Prostate gland (tissue), 2 donors: ENCODE measurements around the gene SERINC5. TPM values are rescaled to one million over a fixed set of nuclear protein-coding genes. Genes with fewer than 3 reads are reported as not detected.

Experiments used
- DNase-seq: peaks from one replicate; pipeline ENCODE4 v3.0.0-alpha.2; 2019; ENCODE audit warnings: low spot score
- H3K27ac ChIP-seq, 2 donors: fragments of 200-600 bp; sonication (generic); 2 replicates each; pipeline ENCODE4 v1.5.1; 2017 to 2019
- H3K27me3 ChIP-seq: fragments of 200-600 bp; sonication (generic); replicated peaks from 2 replicates; pipeline ENCODE4 v1.5.1; 2019; ENCODE audit not compliant: insufficient read depth
- H3K36me3 ChIP-seq, 2 donors: fragments of 200-600 bp; sonication (generic); 1 replicate in 1 of 2; 2 replicates in 1 of 2; pipeline versions ENCODE4 v1.5.1 to v1.8.1; 2017 to 2019
- H3K4me1 ChIP-seq: fragments of 200-600 bp; sonication (generic); replicated peaks from 2 replicates; pipeline ENCODE4 v1.5.1; 2019
- H3K4me3 ChIP-seq, 2 donors: fragments of 200-600 bp; sonication (generic); 2 replicates each; pipeline ENCODE4 v1.5.1; 2017 to 2019
- H3K9me3 ChIP-seq: fragments of 200-600 bp; sonication (generic); 2 replicates; pipeline ENCODE4 v1.5.1; 2017
- POLR2A ChIP-seq: fragments of 450-650 bp; IDR thresholded peaks from one replicate; pipeline ENCODE4 v1.6.1; 2016; ENCODE audit warnings: antibody characterized with exemption, mild to moderate bottlenecking
- POLR2AphosphoS5 ChIP-seq: sonication (generic); formaldehyde crosslinking; IDR thresholded peaks from one replicate; pipeline ENCODE4 v1.6.1; 2017; ENCODE audit warnings: antibody characterized with exemption
- WGBS: methylation state at CpG from one replicate; pipeline ENCODE4 v1.1.5; 2018; 5-methylcytosine and 5-hydroxymethylcytosine counted together
- intact Hi-C: fragments of 100-400 bp; cut with DNase I; formaldehyde crosslinking; loops from one replicate; pipeline ENCODE4 v1.14.2; 2022
- total RNA-seq, 2 donors: library from RNA; depleted of rRNA; stranded (reverse); fragments of >200 nt; gene quantifications; one replicate each; pipeline ENCODE4 v1.1.0, GENCODE V29; 2016
- TF ChIP-seq, protein P1 (sequence below), 4 experiments: fragments of 200-600 bp in 2 of 4; fragments of 450-650 bp in 2 of 4; sonication (generic) in 2 of 4; IDR thresholded peaks; 1 replicate in 3 of 4; 2 replicates in 1 of 4; pipeline ENCODE4 v1.5.1; 2016 to 2019; ENCODE audit warnings: antibody characterized with exemption in 4 of 4, mild to moderate bottlenecking in 2 of 4, moderate library complexity in 2 of 4

SERINC5 gene
- total RNA-seq, 2 donors from 2014 or later = 127 to 205 TPM

- DNase-seq = no peak
- intact Hi-C loops = no loop called here
- Histone ChIP-seq H3K9me3 (no peaks in the 10 kb centered on the region), H3K36me3 (no peaks in the 10 kb centered on the region), H3K4me3 (no peak overlapping the region), H3K4me1 (no peaks in the 10 kb centered on the region), H3K27ac (no peak overlapping the region), H3K27me3 (no peaks in the 10 kb centered on the region)
- 22% methylated on average over 9 of the region's 9 CpGs for WGBS
- TF ChIP-seq, protein P1, sequence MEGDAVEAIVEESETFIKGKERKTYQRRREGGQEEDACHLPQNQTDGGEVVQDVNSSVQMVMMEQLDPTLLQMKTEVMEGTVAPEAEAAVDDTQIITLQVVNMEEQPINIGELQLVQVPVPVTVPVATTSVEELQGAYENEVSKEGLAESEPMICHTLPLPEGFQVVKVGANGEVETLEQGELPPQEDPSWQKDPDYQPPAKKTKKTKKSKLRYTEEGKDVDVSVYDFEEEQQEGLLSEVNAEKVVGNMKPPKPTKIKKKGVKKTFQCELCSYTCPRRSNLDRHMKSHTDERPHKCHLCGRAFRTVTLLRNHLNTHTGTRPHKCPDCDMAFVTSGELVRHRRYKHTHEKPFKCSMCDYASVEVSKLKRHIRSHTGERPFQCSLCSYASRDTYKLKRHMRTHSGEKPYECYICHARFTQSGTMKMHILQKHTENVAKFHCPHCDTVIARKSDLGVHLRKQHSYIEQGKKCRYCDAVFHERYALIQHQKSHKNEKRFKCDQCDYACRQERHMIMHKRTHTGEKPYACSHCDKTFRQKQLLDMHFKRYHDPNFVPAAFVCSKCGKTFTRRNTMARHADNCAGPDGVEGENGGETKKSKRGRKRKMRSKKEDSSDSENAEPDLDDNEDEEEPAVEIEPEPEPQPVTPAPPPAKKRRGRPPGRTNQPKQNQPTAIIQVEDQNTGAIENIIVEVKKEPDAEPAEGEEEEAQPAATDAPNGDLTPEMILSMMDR (IDR thresholded peaks at IDR 0.05) = no peak
- TF ChIP-seq POLR2AphosphoS5 (no peak), POLR2A (no peak)
These were observed 146.0 kb downstream of the SERINC5 start for GRCh38 chr5:80109646-80110478.

GRCh38 chr5:80106916-80107315 lies 148.9 kb downstream of the SERINC5 start:
- intact Hi-C loops = no loop called here
- no peak for TF ChIP-seq POLR2A
- TF ChIP-seq, protein P1 (IDR thresholded peaks at IDR 0.05) = no peak

DNA sequence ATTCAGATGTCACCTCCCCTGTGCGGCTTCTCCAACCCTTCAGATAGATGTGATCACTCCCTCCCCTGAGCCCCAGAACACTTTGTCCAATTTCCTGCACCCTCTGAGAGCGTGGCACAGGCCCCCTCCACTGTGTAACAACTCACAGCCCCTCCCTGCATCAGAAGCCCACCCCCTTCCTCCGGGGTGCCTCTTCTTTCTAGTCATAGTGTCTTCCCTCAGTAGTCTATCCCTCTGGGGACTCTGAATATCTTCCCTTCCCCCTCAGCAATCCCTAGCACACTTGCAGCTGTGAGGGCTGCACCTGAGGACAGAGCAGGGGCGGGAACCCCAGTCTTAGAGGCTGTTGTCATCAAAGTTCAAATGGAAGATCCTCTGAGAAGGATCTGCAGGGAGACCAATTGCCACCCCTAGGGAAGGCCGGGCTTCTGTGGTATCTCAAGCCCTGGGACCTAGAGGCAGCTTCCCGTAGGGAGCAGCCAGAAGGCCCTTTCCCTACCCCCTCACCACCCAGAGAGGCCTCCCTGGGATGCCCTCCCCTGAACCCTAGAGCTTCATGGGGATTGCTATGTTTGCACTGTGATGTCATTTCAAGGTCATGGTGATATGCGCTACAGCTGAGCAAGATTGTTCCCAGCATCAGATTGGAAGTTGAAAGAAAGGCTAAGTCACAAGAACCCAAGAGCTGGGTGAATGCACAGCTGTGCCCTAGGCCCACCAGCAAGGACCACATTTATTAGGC lies 150.0 kb downstream of the SERINC5 start:
- no peaks in the 10 kb centered on the region for H3K4me1 ChIP-seq
- H3K36me3 ChIP-seq = no peaks in the 10 kb centered on the region
- TF ChIP-seq POLR2A (no peak), POLR2AphosphoS5 (no peak)
- TF ChIP-seq, protein P1 (IDR thresholded peaks at IDR 0.05) = no peak
- H3K4me3 ChIP-seq = no peak overlapping the region
- H3K27me3 ChIP-seq = no peaks in the 10 kb centered on the region
- 87% methylated on average over 7 of the region's 7 CpGs for WGBS
- intact Hi-C loops = no loop called here
- H3K9me3 ChIP-seq = no peaks in the 10 kb centered on the region
- DNase-seq = no peak
- H3K27ac ChIP-seq = no peak overlapping the region

More at GRCh38 chr5:80106916-80107315, 148.9 kb downstream of the SERINC5 start:
- no peak overlapping the region for H3K4me3 ChIP-seq
- no peaks in the 10 kb centered on the region for H3K36me3 ChIP-seq
- H3K27me3 ChIP-seq = no peaks in the 10 kb centered on the region
- 71% methylated on average over 5 of the region's 5 CpGs for WGBS
- no peak overlapping the region for H3K27ac ChIP-seq
- no peaks in the 10 kb centered on the region for H3K4me1 ChIP-seq
- no peak for DNase-seq
- no peaks in the 10 kb centered on the region for H3K9me3 ChIP-seq

- WGBS = 73% methylated on average over 6 of the region's 6 CpGs
- no peaks in the 10 kb centered on the region for H3K4me1 ChIP-seq
- H3K9me3 ChIP-seq = no peaks in the 10 kb centered on the region
- DNase-seq = no peak
- H3K27me3 ChIP-seq = no peaks in the 10 kb centered on the region
- TF ChIP-seq POLR2A = no peak
- TF ChIP-seq, protein P1 (IDR thresholded peaks at IDR 0.05) = no peak
- TF ChIP-seq POLR2AphosphoS5 = no peak
- H3K36me3 ChIP-seq = no peaks in the 10 kb centered on the region
- H3K4me3 ChIP-seq = no peak overlapping the region
- intact Hi-C loops = no loop called here
- no peak overlapping the region for H3K27ac ChIP-seq
These were observed 152.5 kb downstream of the SERINC5 start for GRCh38 chr5:80103371-80103770.

GRCh38 chr5:80101993-80102392 lies 153.9 kb downstream of the SERINC5 start:
- intact Hi-C loops = no loop called here
- no peaks in the 10 kb centered on the region for H3K27me3 ChIP-seq
- no peaks in the 10 kb centered on the region for H3K9me3 ChIP-seq
- no peak overlapping the region for H3K4me3 ChIP-seq
- TF ChIP-seq POLR2A (no peak), POLR2AphosphoS5 (no peak)
- TF ChIP-seq, protein P1 (IDR thresholded peaks at IDR 0.05) = no peak
- no peak for DNase-seq
- H3K36me3 ChIP-seq = no peaks in the 10 kb centered on the region
- H3K4me1 ChIP-seq = no peaks in the 10 kb centered on the region
- H3K27ac ChIP-seq = no peak overlapping the region
